Urinary bladder (tissue), 4 donors: ENCODE results near the gene CNPY4. TPM values are rescaled to one million over a fixed set of nuclear protein-coding genes. Genes with fewer than 3 reads are reported as not detected.
A peak's percentile ranks its signal among the peaks of the same experiment; 100 is the strongest.

ENCODE experiments used
- DNase-seq: peaks from one replicate; pipeline ENCODE4 v3.0.0-alpha.2; 2015; ENCODE audit errors: extremely low spot score
- H3K27ac ChIP-seq: one replicate; pipeline ENCODE4 v1.5.1; 2013; ENCODE audit warnings: low read depth, mild to moderate bottlenecking, moderate library complexity
- H3K36me3 ChIP-seq: one replicate; pipeline ENCODE4 v1.6.1; 2013; ENCODE audit warnings: mild to moderate bottlenecking, moderate library complexity; ENCODE audit not compliant: insufficient read depth
- H3K4me1 ChIP-seq: one replicate; pipeline ENCODE4 v1.6.1; 2013; ENCODE audit warnings: mild to moderate bottlenecking, moderate library complexity; ENCODE audit not compliant: insufficient read depth
- H3K4me3 ChIP-seq: one replicate; pipeline ENCODE4 v1.5.1; 2013; ENCODE audit warnings: low read depth, low read length
- WGBS: extraction: QIAGEN DNeasy Blood & Tissue Kit; methylation state at CpG from one replicate; pipeline ENCODE4 v1.1.7; 2013; 5-methylcytosine and 5-hydroxymethylcytosine counted together
- polyA plus RNA-seq: library from polyadenylated mRNA; stranded (reverse); fragments of 200-250 nt; gene quantifications from one replicate; pipeline ENCODE4 v1.2.3, GENCODE V29; 2013
- total RNA-seq: library from RNA; depleted of rRNA; stranded (reverse); fragments of >200 nt; gene quantifications from one replicate; pipeline ENCODE4 v1.2.3, GENCODE V29; 2014
- donor health status: healthy with polysubstance abuse.
- donor health status: healthy.

Gene CNPY4, protein sequence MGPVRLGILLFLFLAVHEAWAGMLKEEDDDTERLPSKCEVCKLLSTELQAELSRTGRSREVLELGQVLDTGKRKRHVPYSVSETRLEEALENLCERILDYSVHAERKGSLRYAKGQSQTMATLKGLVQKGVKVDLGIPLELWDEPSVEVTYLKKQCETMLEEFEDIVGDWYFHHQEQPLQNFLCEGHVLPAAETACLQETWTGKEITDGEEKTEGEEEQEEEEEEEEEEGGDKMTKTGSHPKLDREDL
- 34.5 TPM for total RNA-seq
- 26.1 TPM for polyA plus RNA-seq

DNA sequence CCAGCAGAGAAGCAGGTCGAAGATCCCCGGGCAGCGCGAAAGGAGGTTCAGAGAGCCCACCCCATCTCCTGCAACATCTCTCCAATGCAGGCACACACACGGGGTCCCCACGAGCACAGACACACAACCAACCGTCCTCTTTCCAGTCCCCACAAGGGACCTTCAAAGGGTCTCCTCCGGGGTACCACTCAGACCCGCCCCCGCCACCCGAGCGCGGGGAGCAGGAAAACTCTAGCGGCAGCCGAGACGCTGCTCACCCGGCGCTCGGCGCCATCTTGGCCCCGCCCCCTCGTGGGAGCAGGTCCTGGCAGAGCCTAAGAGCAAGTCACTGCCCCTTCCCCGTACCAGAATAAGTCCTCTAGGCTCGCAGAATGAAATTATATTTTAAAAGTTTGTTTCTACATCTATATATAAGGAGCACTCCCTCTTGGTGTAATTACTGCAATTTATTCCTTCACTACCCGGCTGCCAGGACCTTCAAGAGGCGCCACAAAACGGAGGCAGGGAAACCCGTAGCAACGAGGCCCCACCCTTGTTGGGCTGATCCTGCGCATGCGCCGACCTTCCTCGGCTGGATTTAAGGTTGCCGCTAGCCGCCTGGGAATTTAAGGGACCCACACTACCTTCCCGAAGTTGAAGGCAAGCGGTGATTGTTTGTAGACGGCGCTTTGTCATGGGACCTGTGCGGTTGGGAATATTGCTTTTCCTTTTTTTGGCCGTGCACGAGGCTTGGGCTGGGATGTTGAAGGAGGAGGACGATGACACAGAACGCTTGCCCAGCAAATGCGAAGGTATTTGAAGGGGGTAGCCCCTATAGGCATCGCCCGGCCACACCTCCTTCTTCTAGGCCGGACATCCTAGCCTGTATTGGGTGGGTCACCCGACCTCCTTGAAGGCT lies at the start of gene CNPY4, which contains the start of gene TAF6:
CNPY4 (plus strand) TSS at position 563 of the 898 bp plus-strand sequence; CDS start at position 674, 111 bp downstream.
TAF6 (minus strand) TSS at position 287 of the 898 bp plus-strand sequence. CDS start 5,149 bp downstream, outside the sequence.
- DNase-seq: peak; percentile 93
- peak within 1 kb of the TSS; percentile 89 for H3K4me3 ChIP-seq
- H3K4me1 ChIP-seq: no peaks in the 10 kb centered on the region
- peak within 1 kb of the TSS; percentile 40 for H3K27ac ChIP-seq
- no peaks in the 10 kb centered on the region for H3K36me3 ChIP-seq
- under 1% methylated on average over 49 of the region's 49 CpGs for WGBS

DNA sequence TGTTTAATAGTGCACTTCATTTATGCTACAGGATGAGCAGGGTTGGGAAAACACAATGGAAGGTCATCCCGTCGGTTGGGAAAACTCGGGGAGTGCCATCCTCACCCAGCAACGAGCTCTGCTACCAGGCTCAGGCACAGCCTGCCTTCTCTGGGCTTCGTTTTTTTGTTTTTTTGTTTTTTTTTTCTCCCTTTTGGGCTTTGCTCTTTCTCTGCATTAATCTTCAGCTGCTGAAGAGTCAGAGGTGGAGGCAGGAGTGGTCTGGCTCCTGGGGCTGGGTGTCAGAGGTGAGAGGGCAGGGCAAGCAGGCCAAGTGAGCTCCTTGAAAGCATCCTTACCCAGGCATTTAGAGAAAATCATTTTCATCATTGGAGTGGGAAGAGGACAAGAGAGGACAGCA lies 49.4 kb upstream of the CNPY4 start:
- no peak for DNase-seq
- Histone ChIP-seq H3K27ac (no peak overlapping the region), H3K4me3 (no peak overlapping the region), H3K4me1 (peaks cover 2% of the 10 kb centered on the region), H3K36me3 (peaks cover 14% of the 10 kb centered on the region)
- WGBS: 97% methylated on average over 5 of the region's 5 CpGs

DNA sequence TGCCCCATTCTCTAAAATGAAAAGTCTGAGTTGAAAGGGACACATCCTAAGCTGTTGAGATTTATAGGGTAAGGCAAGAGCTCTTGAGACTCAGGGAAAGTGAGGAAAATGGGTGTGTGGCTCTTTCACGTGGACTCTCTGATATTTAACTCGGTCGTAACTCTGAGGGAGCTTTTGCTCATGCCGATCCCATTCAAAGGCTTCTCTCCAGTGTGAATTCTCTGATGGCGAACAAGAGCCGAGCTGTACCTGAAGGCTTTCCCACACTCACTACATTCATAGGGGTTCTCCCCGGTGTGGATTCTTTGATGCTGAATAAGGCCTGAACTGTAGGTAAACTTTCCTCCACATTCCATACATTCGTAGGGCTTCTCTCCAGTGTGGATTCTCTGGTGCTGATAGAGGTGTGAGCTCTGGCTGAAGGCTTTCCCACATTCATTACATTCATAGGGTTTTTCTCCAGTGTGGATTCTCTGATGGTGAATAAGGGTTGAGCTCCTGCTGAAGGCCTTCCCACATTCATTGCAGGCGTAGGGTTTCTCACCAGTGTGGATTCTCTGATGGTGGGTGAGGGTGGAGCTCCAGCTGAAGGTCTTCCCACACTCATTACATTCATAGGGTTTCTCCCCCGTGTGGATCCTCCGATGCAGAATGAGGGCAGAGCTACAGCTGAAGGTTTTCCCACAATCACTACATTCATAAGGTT lies 48.3 kb upstream of the CNPY4 start:
- Histone ChIP-seq H3K4me1 (no peaks in the 10 kb centered on the region), H3K36me3 (peaks cover 21% of the 10 kb centered on the region), H3K27ac (no peak overlapping the region), H3K4me3 (no peak overlapping the region)
- 99% methylated on average over 11 of the region's 11 CpGs for WGBS
- no peak for DNase-seq

DNA sequence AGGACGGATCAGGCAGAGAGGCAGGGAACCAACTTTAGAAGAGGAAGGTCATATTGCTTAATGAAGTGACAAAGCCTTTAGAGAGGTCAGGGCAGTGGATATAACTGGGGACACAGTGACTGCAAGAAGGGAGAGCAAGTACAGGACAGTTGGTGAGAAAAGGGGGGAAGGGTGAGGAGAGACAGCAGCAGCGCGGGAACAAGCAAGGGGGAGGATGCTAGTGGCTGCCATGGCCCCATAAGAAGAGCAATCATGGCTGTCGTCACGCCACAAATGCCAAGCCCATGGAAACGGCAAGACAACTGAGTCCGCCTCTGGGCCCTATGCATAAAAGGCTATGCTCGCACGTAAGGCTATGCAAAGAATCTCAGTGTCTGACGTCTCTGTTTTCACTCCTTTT lies 47.0 kb upstream of the CNPY4 start:
- no peak for DNase-seq
- Histone ChIP-seq H3K27ac (no peak overlapping the region), H3K36me3 (peaks cover 21% of the 10 kb centered on the region), H3K4me3 (no peak overlapping the region), H3K4me1 (no peaks in the 10 kb centered on the region)
- WGBS: 98% methylated on average over 10 of the region's 10 CpGs

DNA sequence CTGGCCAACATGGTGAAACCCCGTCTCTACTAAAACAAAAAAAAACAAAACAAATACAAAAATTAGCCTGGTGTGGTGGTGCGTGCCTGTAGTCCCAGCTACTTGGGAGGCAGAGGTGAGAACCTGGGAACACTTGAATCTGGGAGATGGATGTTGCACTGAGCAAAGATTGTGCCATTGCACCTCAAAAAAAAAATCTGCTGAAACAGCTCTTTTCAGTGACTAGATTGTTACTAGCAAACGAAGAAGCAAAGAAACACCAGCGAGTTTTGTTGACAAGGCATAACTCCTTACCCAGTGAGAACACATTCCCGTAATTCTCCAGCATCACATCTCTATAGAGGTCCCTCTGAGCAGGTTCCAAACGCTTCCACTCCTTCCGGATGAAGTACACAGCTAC lies 44.6 kb upstream of the CNPY4 start:
- H3K4me1 ChIP-seq: peaks cover 1% of the 10 kb centered on the region
- no peak overlapping the region for H3K4me3 ChIP-seq
- 96% methylated on average over 7 of the region's 7 CpGs for WGBS
- H3K36me3 ChIP-seq: peaks cover 21% of the 10 kb centered on the region
- no peak overlapping the region for H3K27ac ChIP-seq
- no peak for DNase-seq

DNA sequence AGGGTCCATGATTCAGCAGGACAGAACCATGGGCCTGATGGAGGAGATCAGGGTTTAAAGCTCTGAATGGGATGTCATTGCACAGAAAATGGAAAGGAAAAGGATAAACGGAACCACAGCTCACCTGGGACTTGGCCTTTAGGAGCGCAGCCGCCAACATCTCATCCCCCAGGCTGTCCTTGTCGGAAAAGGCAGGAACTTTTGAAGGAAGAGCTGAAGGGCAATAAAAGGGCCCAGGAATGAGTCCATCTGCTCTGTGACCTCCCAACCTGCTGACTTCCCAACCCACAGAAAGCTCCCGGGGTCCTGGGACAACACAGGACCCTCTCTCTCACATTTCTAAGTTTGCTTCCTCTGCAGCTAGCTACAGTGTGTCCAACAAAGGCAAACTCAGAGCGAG lies 44.0 kb upstream of the CNPY4 start:
- Histone ChIP-seq H3K36me3 (peaks cover 21% of the 10 kb centered on the region), H3K4me3 (no peak overlapping the region), H3K27ac (no peak overlapping the region), H3K4me1 (peaks cover 1% of the 10 kb centered on the region)
- WGBS: 95% methylated on average over 6 of the region's 6 CpGs
- DNase-seq: no peak

DNA sequence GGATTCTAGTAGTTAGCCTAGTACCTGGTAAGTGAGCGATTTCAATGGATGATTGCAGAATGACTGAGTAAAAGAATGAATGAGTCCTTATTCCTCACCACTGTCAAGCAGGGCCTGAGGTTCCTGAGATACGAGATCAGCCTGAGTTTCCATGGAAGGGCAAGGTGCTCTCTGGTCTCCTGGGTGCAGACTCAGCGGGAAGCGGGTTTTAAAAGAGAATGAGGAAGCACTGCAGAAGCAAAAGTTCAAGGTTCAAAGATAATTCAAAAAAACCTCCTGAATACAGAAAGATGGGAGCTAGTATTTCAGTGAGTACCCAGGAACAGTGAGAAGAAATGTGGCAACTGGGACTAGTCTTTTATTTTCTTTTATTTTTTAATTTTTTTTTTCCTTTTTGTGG lies 42.2 kb upstream of the CNPY4 start:
- no peak overlapping the region for H3K4me3 ChIP-seq
- WGBS: 93% methylated on average over 4 of the region's 4 CpGs
- H3K36me3 ChIP-seq: peaks cover 14% of the 10 kb centered on the region
- H3K4me1 ChIP-seq: peaks cover 1% of the 10 kb centered on the region
- no peak for DNase-seq
- no peak overlapping the region for H3K27ac ChIP-seq

DNA sequence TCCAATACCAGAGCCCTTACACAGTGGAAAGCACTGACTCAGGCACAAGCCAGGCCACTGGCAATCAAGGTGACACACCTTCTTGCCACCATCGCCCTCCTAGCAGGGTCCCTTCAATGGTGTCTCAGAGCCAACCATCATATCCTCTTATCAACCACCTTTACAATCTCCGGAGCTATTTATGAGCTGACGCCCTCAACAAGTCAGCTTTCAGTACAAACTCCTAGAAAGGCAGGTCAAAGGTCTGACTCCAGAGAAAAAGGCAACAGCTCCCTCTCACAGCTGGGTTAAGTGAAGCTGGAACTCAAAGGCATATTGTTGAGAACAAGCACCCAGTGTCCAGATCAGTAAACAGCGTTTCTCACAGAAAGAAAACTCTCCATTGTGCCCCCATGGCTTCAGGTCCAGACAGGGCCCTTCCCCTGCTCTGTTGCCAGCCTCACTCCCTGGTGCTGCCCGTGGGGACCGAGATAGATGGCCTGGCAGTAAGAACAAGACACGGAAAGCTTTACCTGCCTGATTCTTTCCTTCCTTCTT lies 40.3 kb upstream of the CNPY4 start:
- no peak for DNase-seq
- Histone ChIP-seq H3K4me1 (peaks cover 1% of the 10 kb centered on the region), H3K27ac (no peak overlapping the region), H3K4me3 (no peak overlapping the region), H3K36me3 (peaks cover 8% of the 10 kb centered on the region)
- WGBS: 77% methylated on average over 7 of the region's 7 CpGs

DNA sequence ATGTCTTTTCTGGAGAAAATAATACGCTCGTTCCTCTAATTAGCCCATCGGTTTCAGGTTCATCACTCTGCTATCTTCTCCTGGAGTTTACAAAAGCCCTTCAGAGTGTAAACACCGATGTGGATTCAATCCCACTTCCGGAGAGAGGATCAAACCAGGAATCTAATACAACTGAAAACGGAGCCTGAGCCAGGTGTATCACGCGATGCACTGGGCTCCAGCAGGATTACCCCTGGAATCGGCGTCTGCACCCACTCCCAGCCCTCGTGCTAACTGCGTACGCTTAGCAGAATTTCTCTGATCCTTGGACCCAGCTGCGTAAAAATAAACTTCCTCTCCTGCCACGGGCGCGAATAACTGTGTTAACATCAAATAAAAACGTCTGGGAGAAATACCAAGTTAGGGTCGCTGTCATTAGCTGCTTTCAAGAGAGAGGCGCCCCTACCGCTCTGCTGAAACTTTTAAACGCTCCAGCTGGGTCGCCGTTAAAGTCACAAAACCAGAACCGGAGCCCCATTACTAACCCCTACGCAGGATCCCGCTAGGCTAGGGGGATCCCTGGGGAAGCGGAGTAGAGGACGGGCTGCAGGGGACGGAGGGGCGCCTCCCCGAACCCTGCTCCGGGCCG lies 38.4 kb upstream of the CNPY4 start:
- no peak for DNase-seq
- Histone ChIP-seq H3K4me1 (peaks cover 1% of the 10 kb centered on the region), H3K4me3 (peak overlapping the region; percentile 65), H3K36me3 (no peaks in the 10 kb centered on the region), H3K27ac (peak overlapping the region; percentile 78)
- WGBS: under 1% methylated on average over 34 of the region's 34 CpGs

DNA sequence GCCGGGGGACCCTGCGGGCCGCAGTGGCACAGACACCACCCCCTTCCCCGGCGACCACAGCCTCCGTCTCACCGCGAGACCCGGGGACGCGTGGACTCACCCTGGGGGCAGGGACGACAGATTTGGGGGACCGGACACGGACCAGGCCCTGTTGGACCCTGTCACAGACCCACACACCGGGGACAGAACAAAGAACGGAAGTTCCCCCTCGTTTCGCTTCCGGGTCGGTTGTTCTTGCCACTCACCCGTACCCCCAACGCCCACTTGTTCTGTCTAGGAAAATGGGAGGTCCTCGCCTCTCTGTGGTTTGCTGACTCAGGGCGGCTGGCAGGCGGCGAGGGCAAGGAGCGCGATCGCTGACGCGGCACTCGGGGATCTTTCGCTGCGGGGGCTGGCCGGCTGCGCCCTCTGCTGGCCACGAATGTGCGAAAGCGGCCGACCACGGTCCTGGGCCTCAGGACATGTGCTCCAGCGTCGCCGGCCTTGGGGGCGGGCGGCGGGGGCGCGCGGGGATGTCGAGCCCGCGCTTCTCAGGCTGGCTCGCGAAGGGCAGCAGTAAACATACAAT lies 37.8 kb upstream of the CNPY4 start, which contains the start of gene ZNF3:
ZNF3 (minus strand) TSS at position 189 of the 568 bp plus-strand sequence. CDS start 4,366 bp downstream, outside the sequence.
- DNase-seq: peak; percentile 98
- peaks cover 1% of the 10 kb centered on the region for H3K4me1 ChIP-seq
- under 1% methylated on average over 55 of the region's 55 CpGs for WGBS

DNA sequence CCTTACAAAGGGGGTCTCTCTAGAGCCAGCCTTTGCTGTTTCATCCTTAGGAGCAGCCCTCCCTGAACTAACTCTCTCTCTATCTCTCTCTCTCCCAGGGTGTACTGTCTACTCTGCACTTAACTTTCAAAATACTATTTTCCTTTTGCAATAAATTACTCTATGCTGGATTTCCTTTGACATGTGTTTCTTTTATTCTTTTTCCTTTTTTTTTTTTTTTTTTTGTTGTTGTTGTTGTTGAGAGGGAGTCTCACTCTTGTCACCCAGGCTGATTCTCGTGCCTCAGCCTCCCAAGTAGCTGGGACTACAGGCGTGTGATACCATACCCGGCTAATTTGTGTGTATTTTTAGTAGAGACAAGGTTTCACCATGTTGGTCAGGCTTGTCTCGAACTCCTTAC lies 36.5 kb upstream of the CNPY4 start:
- Histone ChIP-seq H3K4me1 (peaks cover 1% of the 10 kb centered on the region), H3K27ac (no peak overlapping the region), H3K36me3 (no peaks in the 10 kb centered on the region), H3K4me3 (no peak overlapping the region)
- 58% methylated on average over 4 of the region's 4 CpGs for WGBS
- DNase-seq: no peak

More for the DNA sequence above, 37.8 kb upstream of the CNPY4 start, which contains the start of gene ZNF3:
- H3K36me3 ChIP-seq: no peaks in the 10 kb centered on the region
- H3K4me3 ChIP-seq: peak within 1 kb of the TSS; percentile 65
- H3K27ac ChIP-seq: peak within 1 kb of the TSS; percentile 78

DNA sequence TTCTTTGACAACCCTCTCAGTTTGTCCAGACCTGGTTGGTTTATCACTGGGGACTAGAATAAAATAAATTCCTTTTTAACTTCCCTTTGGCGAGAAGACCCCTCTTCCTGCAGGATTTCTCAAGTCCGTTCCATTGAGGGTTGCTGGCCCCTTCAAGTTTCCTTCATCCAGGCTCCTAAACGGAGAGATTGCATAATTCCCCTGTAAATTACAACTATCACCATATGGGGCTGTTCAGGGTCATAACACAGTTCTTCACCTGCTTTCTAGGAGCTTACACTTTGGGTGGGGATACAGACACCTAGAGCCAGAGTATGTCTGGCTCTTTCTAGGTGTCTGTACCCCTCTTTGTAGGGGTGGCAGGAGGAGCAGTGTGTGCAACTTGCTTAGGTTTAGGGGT lies 33.9 kb upstream of the CNPY4 start:
- Histone ChIP-seq H3K36me3 (no peaks in the 10 kb centered on the region), H3K27ac (no peak overlapping the region), H3K4me1 (no peaks in the 10 kb centered on the region), H3K4me3 (no peak overlapping the region)
- 29% methylated on average over 3 of the region's 3 CpGs for WGBS
- no peak for DNase-seq
